GM19193 (cell line): ENCODE measurements around the gene ASAH2.

Experiments used
- POLR2A ChIP-seq: IDR thresholded peaks from 4 replicates; pipeline ENCODE4 v1.6.1; 2011; ENCODE audit not compliant: insufficient read depth, insufficient read length; ENCODE audit errors: extremely low read depth

ASAH2 gene

GRCh38 chr10:50222199-50222598, 29.1 kb downstream of the ASAH2 start:
- TF ChIP-seq POLR2A, result no peak

GRCh38 chr10:50221470-50221869, 29.8 kb downstream of the ASAH2 start:
- TF ChIP-seq POLR2A, result no peak

GRCh38 chr10:50219646-50220045, 31.7 kb downstream of the ASAH2 start:
- TF ChIP-seq POLR2A, result no peak

- no peak for TF ChIP-seq POLR2A
Observed at GRCh38 chr10:50219200-50219599, 32.1 kb downstream of the ASAH2 start.

GRCh38 chr10:50216894-50217293, 34.4 kb downstream of the ASAH2 start:
- no peak for TF ChIP-seq POLR2A

GRCh38 chr10:50216418-50216817, 34.9 kb downstream of the ASAH2 start:
- TF ChIP-seq POLR2A, result no peak

GRCh38 chr10:50211670-50212069, 39.6 kb downstream of the ASAH2 start:
- no peak for TF ChIP-seq POLR2A

- no peak for TF ChIP-seq POLR2A
Observed at GRCh38 chr10:50210876-50211275, 40.4 kb downstream of the ASAH2 start.
